Testis (tissue), 3 donors: ENCODE measurements around the gene KIAA0586. TPM values are rescaled to one million over a fixed set of nuclear protein-coding genes. Genes with fewer than 3 reads are reported as not detected.
"Not testable (repeated sequence)": the region's sequence is repeated elsewhere in the genome, so short reads cannot be mapped to it uniquely, and the experiment has no call there.

Experiments
- DNase-seq: peaks from one replicate; pipeline ENCODE4 v3.0.0-alpha.2; 2019
- H3K27ac ChIP-seq, 2 donors: fragments of 200-600 bp; sonication (generic); one replicate each; pipeline ENCODE4 v1.5.1; 2019
- H3K27me3 ChIP-seq: fragments of 200-600 bp; sonication (generic); one replicate; pipeline ENCODE4 v1.5.1; 2019
- H3K36me3 ChIP-seq: fragments of 200-600 bp; sonication (generic); one replicate; pipeline ENCODE4 v1.5.1; 2017; ENCODE audit warnings: low read depth; ENCODE audit errors: missing control alignments
- H3K4me1 ChIP-seq: fragments of 200-600 bp; sonication (generic); one replicate; pipeline ENCODE4 v1.5.1; 2019
- H3K4me3 ChIP-seq, 2 donors: fragments of 200-600 bp; sonication (generic); one replicate each; pipeline ENCODE4 v1.5.1; 2017 to 2019
- H3K9me3 ChIP-seq: fragments of 200-600 bp; sonication (generic); one replicate; pipeline ENCODE4 v1.5.1; 2017
- POLR2A ChIP-seq: fragments of 450-650 bp; IDR thresholded peaks from one replicate; pipeline ENCODE4 v1.6.1; 2017; ENCODE audit warnings: antibody characterized with exemption, mild to moderate bottlenecking, moderate library complexity
- whole genome bisulfite sequencing, 2 donors: methylation state at CpG; one replicate each; pipeline ENCODE4 v1.1.5; 2018; 5-methylcytosine and 5-hydroxymethylcytosine counted together
- intact Hi-C: fragments of 100-400 bp; cut with DNase I; formaldehyde crosslinking; loops from one replicate; pipeline ENCODE4 v1.15.1; 2023; ENCODE audit warnings: low total_unique reads
- polyA plus RNA-seq: library from polyadenylated mRNA; stranded (reverse); fragments of 350-450 nt; fragmentation: Illumina TruSeq; extraction: RNeasy Lipid Tissue Mini Kit (QIAGEN cat#74804); gene quantifications from one replicate; pipeline ENCODE4 v1.2.3, GENCODE V29; 2014; ENCODE audit warnings: low read depth, low replicate concordance; ENCODE audit not compliant: insufficient read depth
- total RNA-seq, 2 donors: library from RNA; depleted of rRNA; stranded (reverse); fragments of >200 nt; gene quantifications; one replicate each; pipeline ENCODE4 v1.2.3, GENCODE V29; 2016
- TF ChIP-seq, protein P1 (sequence below), 3 experiments: fragments of 450-650 bp in 2 of 3; fragments of 200-600 bp in 1 of 3; sonication (generic) in 1 of 3; IDR thresholded peaks; one replicate each; pipeline ENCODE4 v1.5.1; 2016 to 2019; ENCODE audit warnings: antibody characterized with exemption in 3 of 3, mild to moderate bottlenecking in 2 of 3, moderate library complexity in 1 of 3

The KIAA0586 gene
- total and polyA plus RNA-seq, 3 donors from 2014 or later: 38.7 to 62.0 (median 46.2) TPM

GRCh38 chr14:58469309-58469708, 41.8 kb downstream of the KIAA0586 start:
- H3K4me1 ChIP-seq: no peaks in the 10 kb centered on the region
- no peak overlapping the region for H3K4me3 ChIP-seq
- intact Hi-C loops: no loop called here
- DNase-seq: no peak
- no peaks in the 10 kb centered on the region for H3K36me3 ChIP-seq
- TF ChIP-seq, protein P1, sequence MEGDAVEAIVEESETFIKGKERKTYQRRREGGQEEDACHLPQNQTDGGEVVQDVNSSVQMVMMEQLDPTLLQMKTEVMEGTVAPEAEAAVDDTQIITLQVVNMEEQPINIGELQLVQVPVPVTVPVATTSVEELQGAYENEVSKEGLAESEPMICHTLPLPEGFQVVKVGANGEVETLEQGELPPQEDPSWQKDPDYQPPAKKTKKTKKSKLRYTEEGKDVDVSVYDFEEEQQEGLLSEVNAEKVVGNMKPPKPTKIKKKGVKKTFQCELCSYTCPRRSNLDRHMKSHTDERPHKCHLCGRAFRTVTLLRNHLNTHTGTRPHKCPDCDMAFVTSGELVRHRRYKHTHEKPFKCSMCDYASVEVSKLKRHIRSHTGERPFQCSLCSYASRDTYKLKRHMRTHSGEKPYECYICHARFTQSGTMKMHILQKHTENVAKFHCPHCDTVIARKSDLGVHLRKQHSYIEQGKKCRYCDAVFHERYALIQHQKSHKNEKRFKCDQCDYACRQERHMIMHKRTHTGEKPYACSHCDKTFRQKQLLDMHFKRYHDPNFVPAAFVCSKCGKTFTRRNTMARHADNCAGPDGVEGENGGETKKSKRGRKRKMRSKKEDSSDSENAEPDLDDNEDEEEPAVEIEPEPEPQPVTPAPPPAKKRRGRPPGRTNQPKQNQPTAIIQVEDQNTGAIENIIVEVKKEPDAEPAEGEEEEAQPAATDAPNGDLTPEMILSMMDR (IDR thresholded peaks at IDR 0.05): no peak
- TF ChIP-seq POLR2A: no peak
- no peaks in the 10 kb centered on the region for H3K9me3 ChIP-seq
- no peak overlapping the region for H3K27ac ChIP-seq
- 89 to 94% methylated on average over 4 to 5 of the region's 5 CpGs for WGBS, 2 donors
- H3K27me3 ChIP-seq: no peaks in the 10 kb centered on the region

DNA sequence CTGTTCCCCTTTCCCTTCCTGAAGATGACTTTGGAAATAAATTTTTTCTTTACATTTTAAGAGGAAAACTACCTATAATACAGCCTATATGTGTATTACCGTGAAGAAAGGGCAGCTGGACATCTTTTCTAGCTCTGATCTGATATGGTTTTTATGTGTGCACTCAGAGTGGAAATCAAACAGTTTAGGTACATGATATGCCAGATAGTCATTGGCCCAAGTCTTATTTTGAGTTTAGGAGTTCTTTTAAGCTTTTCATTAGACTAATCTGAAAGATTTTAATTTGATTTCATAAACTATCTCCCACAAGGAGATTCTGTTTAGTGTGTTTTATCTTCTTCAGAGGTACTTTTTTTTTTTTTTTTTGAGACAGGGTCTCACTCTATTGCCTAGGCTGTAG, 48.8 kb downstream of the KIAA0586 start:
- no peaks in the 10 kb centered on the region for H3K36me3 ChIP-seq
- intact Hi-C loops: no loop called here
- WGBS, 2 donors: 88 to 93% methylated on average over 1 of the region's 1 CpG

DNA sequence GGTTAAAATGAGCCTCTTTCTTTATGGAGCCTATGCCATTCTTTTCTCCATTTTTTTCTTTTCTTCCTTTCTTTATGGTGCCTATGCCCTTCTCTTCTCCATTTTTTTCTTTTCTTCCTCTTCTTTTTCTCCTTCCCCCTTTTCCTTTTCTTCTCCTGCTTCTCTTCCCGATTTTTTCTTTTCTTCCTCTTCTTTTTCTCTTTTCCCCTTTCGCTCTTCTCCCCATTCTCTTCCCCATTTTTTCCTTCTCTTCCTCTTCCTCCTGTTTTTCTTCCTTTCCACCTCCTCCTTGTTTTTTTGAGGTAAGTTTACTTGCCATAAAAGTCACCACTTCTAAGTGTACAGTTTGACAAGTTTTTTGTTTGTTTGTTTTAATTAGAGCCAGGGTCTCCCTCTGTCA, 50.1 kb downstream of the KIAA0586 start:
- no peaks in the 10 kb centered on the region for H3K4me1 ChIP-seq
- 85 to 92% methylated on average over 2 of the region's 2 CpGs for WGBS, 2 donors
- intact Hi-C loops: no loop called here
- H3K36me3 ChIP-seq: no peaks in the 10 kb centered on the region
- H3K27ac ChIP-seq: no peak overlapping the region
- no peaks in the 10 kb centered on the region for H3K9me3 ChIP-seq
- no peaks in the 10 kb centered on the region for H3K27me3 ChIP-seq
- DNase-seq: no peak
- TF ChIP-seq, protein P1 (IDR thresholded peaks at IDR 0.05): no peak
- TF ChIP-seq POLR2A: no peak
- no peak overlapping the region for H3K4me3 ChIP-seq

More for the DNA sequence above, 48.8 kb downstream of the KIAA0586 start:
- no peak for DNase-seq
- no peak overlapping the region for H3K27ac ChIP-seq
- H3K9me3 ChIP-seq: no peaks in the 10 kb centered on the region
- no peak overlapping the region for H3K4me3 ChIP-seq
- H3K27me3 ChIP-seq: no peaks in the 10 kb centered on the region
- H3K4me1 ChIP-seq: no peaks in the 10 kb centered on the region
- no peak for TF ChIP-seq POLR2A
- TF ChIP-seq, protein P1 (IDR thresholded peaks at IDR 0.05): no peak

DNA sequence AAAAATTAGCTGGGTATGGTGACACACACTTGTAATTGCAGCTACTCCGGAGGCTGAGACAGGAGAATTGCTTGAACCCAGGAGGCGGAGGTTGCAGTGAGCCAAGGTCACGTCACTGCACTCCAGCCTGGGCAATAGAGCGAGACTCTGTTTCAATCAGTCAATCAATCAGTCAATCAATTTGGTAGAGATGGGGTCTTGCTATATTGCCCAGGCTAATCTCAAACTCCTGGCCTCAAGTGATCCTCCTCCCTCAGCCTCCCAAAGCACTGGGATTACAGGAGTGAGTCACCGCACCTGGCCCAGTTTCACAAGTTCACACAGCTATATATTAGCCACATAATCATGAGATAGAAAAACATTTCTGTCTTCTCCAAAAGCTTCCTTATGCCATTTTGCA, 50.8 kb downstream of the KIAA0586 start:
- H3K27me3 ChIP-seq, H3K4me1 ChIP-seq, intact Hi-C loops, DNase-seq, H3K4me3 ChIP-seq, H3K36me3 ChIP-seq, H3K9me3 ChIP-seq, H3K27ac ChIP-seq: not testable (repeated sequence)
- 99% methylated on average over 5 of the region's 5 CpGs for WGBS, 2 donors

DNA sequence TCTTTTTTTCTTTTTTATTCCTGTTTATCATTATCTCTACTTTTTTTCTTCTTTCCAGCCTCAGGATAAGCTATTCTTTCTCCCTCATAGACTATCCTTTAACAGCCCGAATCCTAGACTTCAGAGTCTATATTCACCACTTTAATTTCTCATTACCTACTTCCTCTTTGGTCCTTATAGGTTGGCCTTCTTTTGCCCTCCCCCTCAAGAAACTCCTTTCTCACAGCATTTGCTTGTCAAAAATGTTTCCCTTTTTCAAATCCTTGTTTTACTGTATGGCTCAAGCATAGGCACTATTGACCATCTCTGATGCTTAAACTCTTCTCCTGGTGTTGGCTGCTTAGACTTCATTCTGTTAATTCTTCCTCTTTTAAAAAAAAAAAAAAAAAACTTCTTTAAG, 52.5 kb downstream of the KIAA0586 start:
- TF ChIP-seq, protein P1 (IDR thresholded peaks at IDR 0.05): no peak
- no peak for TF ChIP-seq POLR2A
- H3K4me1 ChIP-seq: no peaks in the 10 kb centered on the region
- intact Hi-C loops: no loop called here
- no peak overlapping the region for H3K27ac ChIP-seq
- H3K36me3 ChIP-seq: no peaks in the 10 kb centered on the region
- no peaks in the 10 kb centered on the region for H3K9me3 ChIP-seq
- 94 to 95% methylated on average over 1 of the region's 1 CpG for WGBS, 2 donors
- no peak overlapping the region for H3K4me3 ChIP-seq
- H3K27me3 ChIP-seq: no peaks in the 10 kb centered on the region
- DNase-seq: no peak
